HG02943 (cell line): Measurements from ENCODE around the gene GPD1L.
A peak's percentile ranks its signal among the peaks of the same experiment; 100 is the strongest.

ENCODE experiments used
- ATAC-seq: cut with Tn5 transposase; IDR thresholded peaks from one replicate; pipeline ENCODE4 v1.9.1; 2021; ENCODE audit warnings: mild to moderate bottlenecking, low read depth, moderate library complexity; ENCODE audit not compliant: unreplicated experiment

Gene GPD1L

DNA sequence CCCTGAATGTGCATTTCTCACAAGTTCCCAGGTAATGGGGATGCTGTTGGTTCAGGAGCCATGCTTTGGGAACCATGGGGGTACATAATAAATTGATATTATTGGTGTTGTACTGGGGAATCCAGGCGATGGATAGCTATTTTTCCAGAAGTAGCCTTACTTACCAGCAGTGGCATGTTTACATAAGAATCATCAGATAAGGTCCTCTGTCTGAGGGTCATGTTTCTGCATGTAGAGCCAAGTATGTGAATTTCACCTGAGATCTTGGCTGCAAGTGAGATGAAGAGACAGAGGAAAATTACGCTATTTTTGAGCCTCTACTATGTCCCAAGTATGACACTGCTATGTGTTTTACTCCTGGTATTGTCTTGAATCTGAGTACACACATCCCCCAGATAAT is 26.3 kb downstream of the GPD1L start:
- no peak for ATAC-seq

DNA sequence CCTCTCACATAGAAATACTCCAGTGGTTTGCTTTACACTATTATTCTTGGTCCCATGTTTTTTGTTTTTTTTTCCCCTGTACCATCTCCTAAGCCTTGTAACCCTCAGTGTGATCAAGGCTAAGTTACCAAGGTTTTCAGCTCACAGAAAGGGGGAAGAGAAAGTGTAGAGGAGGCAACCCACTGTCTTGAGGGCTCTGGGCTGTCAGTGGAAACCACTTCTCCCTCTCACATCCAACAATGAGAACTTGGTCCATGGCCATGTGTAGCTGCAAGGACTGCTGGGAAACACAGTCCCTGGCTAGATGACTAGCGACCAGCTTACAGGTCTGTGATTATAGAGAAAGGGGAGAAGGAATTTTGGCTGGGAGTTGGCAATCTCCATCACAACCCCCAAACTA is 30.3 kb downstream of the GPD1L start:
- no peak for ATAC-seq

DNA sequence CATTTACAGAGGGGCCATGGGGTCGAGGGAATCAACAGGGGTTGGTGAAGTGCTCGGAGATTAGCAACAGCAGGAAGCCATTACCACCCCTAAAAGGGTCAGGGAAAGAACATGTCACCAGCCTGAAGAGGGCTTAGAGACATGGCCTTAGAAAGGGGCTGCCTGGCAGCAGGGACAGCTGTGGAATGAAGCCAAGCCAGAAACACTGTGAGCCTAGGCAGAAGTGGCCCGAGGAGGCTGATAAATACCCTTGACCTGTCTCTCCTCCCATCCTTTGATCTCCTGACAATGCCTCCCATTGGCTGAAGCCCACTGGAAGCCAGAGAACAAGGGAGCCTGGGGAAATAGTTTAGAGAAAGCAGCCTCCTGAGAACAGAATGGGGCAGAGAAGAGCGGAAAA is 31.4 kb downstream of the GPD1L start:
- ATAC-seq, result no peak

DNA sequence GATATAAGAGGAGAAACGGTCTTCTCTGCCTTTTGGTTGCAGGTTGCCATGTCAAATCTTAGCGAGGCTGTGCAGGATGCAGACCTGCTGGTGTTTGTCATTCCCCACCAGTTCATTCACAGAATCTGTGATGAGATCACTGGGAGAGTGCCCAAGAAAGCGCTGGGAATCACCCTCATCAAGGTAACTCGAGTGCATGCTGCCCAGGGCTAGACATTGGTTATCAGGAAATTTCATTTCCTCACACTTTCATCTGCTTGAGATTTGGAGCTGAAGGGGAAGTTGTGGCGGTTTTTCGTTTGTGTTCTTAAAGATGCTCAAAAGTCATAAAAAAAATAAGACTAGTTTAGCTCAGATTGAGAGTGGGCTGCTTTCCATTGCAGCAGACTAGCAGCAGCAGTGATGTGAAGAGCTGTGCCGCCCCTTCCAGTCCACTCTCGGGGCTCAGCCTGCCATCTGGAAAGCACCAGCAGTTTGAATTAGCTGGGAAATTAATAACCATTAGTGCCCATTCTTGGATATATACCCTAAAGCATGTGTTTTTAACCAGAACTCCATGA is 32.2 kb downstream of the GPD1L start:
- ATAC-seq, result no peak

DNA sequence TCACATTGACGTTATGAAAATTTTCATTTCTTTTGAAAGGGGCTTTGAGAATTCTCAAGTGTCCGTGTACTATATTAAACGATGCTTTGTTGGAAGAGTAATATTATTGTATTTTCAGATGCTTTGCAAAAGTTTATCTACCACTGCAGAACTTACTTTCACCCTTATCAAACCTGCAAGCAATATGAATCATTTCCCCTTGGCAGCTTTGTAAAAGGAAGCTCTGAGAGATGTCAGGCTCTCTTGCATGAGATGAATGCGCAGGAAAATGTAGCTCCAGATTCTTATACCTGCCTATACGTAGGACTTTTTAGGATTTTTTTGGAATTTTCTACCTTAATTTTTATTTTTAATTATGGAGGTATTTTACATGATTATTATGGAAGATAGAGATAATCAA is 34.5 kb downstream of the GPD1L start:
- ATAC-seq, result no peak

DNA sequence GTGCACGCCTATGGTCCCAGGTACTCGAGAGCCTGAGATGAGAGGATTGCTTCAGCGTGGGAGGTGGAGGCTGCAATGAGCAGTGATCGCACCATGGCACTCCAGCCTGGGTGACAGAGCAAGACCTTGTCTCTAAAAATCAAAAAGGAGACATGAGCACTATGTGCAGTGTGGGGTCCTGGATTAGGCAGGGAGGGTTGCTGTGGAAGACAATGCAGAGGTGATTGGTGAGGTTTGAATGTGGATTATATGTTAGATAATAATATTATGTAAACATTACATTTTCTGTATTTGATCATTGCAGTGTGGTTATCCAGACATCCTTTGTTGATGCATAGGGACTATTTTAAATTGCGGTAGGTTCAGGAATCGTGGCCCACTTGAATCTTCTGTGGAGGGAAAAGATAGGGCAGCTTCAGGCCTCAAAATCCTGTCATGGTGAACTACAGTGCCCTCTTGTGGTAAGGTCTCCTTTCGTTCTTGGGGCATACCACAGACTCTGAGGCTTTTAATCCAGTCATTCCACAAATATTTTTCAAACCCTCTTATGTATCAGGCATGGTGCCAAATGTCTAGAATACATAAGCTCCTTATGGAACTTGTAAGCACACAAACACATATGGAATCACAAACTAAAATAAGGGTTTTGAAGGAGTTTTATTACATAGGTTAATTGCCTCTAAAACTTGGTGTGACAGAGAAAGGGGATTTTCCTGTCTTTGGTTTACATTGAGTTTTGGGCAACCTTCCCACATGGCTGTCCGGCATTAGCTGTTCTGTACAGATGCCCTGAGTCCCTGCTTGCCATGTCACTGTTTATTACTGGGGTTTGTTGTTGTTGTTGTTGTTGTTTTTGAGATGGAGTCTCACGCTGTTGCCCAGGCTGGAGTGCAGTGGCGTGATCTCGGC is 37.7 kb downstream of the GPD1L start:
- peak; percentile 66 for ATAC-seq

DNA sequence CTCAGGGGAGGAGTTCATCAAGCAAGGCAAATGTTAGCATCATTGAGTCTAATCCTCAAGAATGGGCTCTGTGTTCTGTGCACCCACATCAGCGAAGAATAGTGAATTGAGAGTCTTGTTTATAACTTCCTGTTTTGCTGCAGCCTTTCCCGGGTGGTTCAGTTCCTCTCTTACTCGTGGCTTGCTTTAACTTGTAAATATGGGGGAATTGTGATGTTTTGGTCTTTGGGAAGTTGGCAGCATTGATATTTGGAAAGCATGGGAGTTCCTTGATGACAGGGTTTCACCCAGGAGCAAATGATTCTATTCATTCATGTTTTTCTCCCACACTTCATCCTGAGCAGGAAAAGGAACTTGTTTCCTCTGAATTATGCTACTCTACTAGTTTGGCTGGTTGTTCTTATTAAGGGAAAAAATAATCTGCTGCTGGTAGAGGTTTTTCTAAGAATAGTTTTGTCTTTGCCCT is 40.4 kb downstream of the GPD1L start:
- no peak for ATAC-seq

DNA sequence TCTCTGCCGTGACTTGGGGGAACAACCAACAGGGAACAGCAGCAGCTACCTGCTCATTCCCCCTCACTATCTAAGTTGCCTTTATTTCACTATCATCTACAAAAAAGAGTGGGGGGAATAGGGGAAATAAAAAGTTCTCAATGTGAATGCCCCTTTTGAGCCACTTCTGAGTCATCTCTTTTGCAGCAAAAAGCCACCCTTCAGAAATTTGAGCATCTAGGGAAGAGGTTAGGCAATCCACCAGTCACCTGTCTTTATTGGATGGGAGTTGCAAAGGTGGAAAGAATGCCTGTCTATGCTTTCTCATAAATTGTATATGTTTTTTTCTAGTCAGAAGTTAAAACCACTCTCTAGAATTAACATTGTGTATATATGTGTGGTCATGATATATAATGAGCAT is 41.1 kb downstream of the GPD1L start:
- no peak for ATAC-seq

DNA sequence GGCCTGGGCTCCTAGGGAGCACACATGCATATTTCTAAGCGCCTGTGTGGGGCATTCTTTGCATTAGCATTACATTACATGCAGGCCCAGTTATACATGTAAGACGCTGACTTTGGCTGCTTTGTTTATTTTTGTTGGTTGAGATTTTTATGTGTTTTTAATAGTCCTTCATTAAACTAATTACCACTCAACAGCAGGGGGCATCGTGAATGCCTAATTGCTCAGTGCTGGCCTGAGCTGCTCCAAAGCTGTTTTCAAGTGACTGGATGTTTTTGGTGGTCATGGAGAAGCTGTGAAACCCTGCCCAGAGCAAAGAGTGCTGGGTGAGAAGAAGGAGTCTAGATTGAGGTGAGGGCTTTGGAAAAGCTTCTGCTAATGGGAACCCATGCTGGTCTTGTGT is 41.5 kb downstream of the GPD1L start:
- ATAC-seq, result no peak

DNA sequence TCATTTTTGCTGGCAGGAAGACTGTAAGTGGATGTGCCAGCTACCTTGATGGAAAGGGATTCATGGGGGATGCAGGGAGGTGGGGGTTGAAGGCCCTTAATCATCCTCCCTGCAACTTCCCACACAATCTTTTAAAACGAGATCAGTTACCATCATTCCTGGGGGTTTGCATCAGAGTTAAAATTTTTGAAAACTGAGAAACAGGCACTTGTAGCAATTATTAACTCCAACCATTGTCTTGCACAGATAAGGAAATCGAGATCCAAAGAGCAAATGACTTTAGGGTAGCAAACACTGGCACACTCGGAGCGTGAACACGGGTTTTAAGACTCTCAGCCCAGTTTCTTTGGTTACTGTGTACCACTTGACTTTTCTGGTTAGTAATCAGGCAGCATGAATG is 41.9 kb downstream of the GPD1L start:
- ATAC-seq, result no peak

DNA sequence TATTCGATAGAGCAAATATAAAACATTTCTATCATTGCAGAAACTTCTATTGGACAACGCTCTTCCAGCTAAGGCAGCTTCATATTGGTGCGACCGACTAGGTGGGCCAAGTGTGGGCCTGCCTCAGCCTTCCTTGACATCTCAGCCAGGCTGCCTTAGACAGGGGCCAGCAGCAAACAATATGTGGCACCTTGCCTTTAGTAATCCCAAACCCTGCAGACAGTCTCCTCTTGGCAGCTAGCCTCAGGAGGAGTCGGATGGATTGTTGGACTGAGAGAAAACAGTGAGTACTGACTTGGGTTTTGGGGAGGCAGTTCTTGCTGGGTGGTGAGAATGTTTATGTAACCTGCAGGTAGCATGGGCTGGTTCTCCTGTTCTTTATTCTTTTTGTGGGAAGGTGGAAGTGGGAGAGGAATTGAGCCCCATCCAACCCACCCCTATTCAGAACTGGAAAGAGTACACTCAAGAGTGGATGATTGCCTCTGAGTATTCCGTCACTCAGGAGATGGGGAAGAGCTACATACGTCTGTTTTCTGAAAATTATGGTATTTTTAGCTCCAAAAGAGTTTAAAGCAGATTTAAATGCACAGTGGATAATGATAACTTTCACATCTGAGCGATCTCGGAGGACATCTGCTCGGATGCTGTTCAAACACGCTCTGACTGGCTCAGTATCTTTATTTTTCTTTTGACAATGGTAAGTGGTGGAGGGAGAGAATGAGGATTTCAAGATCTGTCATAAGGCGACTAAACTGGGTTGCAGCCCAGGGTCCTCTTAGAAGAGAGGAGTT is 47.2 kb downstream of the GPD1L start:
- no peak for ATAC-seq

DNA sequence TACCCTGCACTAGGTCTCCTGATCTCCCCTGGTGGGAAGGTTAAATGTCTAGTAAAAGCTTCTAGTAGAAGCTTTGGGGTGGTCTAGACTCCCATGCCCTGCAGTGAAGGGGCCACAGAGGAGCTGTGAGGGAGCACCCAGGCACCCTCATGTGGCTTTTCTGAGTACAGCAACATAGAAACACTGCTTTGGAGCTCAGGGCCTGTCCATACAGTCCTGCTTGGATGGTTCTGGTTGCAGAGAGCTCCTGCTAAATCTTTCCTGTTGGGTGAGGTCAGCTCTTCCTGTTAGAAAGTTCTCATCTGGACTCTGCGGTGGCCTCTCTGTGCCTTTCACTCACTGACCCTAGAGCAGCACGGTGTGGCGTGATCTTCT is 47.8 kb downstream of the GPD1L start:
- no peak for ATAC-seq

DNA sequence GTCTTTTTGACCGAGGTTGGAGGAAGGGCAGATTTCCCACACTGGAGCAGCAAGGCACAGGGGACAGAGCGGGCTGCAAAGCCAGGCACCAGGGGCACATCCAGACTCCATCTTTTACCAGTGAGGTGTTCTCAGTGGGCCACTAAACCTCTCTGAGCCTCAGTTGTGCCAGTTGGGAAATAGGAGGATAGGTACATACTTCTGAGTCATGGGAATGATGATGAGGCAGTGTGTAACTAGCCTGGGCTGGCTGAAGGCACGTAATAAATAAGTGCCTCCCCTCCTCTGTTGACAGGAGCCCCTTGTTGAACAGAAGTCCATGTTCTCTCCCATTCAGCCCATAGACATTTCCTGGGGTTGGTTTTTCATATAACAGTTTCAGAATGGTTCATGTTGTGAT is 48.7 kb downstream of the GPD1L start:
- no peak for ATAC-seq

DNA sequence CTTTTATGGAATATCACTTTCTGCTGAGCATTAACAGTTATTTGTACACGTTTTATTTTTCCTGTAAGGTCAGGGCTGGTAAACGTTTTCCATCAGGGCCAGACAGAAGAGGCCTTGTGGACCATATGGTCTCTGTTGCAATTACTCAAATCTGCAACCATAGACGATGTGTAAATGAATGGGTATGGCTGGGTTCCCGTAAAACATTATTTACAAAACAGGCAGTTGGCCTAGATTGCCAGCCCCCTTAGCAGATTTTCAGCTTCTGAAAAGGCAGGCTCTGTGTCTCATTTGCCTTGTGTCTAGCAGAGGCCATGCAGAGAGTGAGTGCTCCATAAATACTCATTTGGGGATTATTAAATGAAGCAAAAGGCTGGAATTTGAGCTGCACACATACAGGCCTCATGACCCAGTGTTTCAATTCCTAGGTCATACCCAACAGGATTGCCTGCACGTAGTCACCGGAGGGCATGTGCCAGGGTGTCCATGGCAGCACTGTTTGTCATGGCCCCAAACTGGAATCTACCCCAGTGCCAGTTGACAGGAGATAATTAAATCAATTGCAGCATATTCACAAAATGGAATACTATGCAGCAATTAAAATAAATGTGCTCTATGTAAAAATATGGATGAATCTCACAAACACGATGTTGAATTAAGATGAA is 51.3 kb downstream of the GPD1L start:
- ATAC-seq, result no peak

DNA sequence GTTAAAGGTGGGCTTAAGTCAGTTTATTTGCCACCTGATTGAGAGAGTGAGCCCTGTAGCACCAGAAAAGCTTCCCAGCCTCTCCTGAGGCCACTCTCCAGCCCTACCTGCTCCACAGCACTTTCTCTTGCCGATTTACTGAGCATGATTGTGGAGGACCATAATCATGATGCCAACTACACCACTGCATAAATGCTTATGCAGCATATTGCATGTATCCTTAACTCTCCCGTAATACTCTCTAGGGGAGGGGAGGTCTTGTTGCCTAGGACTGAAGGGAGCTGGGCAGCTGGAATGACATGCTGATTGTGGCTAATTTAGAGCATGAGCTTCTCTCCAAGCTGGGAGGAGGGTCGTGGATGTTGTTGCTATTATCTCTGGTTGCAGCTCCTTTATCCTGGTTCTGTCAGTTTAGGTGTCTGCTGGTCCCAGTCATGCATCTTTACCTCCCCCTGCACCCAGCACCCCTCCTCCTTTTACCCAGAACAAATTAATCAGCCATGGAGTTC is 54.3 kb downstream of the GPD1L start:
- no peak for ATAC-seq

DNA sequence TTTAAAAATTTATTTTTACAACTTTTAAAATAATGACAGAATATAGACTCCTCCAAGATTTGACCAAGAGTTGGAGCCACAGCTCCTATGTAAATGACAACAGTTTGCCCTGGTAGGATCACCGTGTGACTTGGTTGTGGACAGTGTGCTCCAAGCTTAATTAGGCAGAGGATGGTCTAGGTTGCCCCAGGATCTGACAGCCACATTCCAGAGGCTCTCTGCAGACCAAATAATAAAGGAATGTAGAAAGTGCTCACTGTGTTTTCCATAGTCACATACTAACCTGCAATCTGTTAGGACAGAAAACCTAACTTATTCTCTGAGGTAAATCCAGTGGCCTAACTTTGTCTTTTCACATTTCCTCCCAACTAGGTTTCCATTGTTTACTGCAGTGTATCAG is 59.0 kb downstream of the GPD1L start:
- ATAC-seq, result no peak

DNA sequence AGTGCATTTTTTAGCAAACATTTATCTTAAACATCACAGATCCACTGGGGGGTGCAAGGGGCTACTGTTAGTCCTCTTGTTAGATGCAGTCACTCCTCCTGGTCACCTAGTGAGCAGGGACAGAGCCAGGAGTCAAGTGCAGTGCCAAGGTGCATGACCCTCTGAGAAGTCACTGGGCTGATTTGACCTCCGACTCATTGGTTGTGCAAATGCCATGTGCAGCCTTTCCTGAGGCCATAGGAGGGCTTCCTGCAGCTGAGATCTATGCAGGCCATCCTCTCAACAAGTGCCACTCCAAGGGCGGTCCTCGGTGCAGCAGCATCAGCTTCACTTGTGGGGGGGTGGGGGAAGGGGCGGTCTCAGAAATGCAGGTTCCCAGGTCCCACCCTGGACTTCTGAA is 60.2 kb downstream of the GPD1L start:
- no peak for ATAC-seq

DNA sequence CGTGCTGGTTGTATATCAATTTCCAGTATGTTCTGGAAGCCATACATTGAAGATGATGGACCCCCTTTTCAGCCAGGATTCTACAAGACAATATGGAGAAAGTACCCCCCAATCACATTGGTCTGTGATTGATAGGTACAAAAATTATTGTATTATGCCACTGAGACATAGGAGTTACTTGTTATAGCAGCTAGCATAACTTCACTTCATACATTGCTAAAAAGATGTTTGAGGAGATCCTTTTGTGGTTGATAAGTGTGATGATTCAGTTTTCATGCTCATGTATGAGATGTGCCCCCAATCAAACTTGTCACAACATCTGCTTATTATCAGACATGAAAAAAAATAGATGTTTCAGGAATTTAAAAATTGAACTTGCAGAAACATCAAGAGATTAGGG is 66.0 kb downstream of the GPD1L start:
- no peak for ATAC-seq

DNA sequence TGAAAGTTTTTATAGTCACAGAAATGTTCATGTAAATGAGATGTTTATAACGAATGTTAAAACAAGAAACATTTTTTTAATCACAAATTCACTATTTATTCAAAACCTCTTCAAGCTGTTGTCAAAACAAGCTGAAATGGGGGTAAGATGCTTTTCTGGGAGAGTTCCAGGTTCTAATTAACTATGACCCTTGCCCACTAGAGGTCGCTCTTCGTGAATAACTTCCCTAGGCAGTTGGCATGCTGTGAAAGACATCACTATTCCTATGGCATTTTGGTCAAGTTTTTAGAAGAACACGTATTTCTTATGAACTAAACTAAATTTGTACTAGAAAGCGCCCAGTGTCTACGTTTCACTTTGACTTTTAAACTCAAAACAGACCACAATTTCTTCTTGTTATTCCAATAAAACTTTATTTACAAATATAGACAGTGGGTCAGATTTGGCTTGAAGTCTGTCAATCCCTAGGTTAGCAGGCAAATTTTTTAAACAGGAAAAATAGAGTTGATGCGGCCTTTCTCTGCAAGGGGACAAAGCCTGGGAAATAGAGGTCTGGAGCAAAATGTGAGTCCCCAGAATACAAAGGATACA is 69.3 kb downstream of the GPD1L start:
- ATAC-seq, result no peak

DNA sequence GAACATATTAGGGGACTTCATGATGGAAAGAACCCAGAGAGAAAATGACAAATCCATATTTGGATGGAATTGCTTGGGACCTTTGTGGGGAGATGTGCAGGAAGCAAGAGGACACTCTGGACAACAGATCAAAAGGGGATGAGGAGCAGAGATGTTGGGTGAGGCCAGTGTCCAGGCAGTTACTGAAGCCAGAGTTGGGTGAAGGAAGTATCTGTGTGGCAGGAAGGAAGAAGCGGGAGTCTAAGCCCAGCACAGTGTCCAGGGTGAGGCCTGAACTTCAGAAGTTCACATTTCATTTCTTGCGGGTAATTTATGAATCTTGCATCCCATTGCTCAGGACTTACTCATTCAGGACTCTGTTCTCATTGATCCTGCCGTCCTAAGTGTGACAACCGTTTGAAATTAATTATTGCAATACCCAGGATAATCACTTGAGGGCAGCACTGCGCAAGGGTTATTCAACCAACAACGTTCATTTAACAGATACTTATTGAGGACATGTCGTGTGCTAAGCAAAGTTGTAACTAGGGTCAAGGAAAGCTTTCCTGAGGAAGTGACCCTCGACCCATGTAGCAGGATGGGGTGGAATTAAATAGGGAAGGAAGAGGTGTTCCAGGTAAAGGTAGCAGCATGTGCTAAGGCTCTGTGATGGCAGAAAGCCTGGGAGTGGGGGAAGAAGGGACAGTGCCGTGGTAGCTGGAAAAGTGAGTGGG is 70.7 kb downstream of the GPD1L start:
- no peak for ATAC-seq
